ENCODE results near the gene NEDD4L.

GRCh38 chr18:58335223-58335622 is 291.2 kb downstream of the NEDD4L start:
- TF ChIP-seq CTCF (IDR thresholded peaks at IDR 0.05) (no peak), POLR2AphosphoS5 (IDR thresholded peaks at IDR 0.05) (no peak)

Measured in sigmoid colon (tissue), 4 donors.